ENCODE measurements around the gene ITGB8.

ITGB8 gene

DNA sequence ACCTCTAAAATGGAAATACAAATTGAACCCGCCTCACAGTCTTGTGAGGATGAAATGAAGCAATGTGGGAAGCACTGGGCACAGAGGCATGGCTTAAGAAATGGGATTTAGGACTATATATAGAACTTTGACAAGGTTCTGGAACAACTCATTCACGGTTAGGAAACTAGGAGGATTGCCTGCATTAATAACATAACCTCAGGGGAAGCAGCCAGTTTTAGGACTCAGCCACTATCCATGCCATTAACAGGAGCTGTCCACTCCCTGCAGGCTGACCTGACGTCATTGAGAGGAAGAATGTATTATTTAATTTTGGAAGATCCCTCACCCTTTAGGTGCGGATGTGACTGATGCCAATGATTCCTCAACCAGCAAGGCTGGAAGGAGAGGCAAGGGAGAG lies 34.8 kb downstream of the ITGB8 start:
- Histone ChIP-seq H3K9me3 (ENCODE audit: control insufficient read depth, low read length) (no peaks in the 10 kb centered on the region), H3K4me2 (ENCODE audit: low read length) (no peak overlapping the region), H3K9ac (no peak overlapping the region), H3K27me3 (ENCODE audit: control insufficient read depth, insufficient read depth, low read length) (no peaks in the 10 kb centered on the region), H3K4me3 (ENCODE audit: low read depth, low read length) (no peak overlapping the region), H3K79me2 (no peaks in the 10 kb centered on the region), H2AFZ (no peak overlapping the region), H3K36me3 (ENCODE audit: control insufficient read depth, insufficient read depth, low read length) (no peaks in the 10 kb centered on the region), H3K4me1 (no peaks in the 10 kb centered on the region), H3K27ac (no peak overlapping the region)
- TF ChIP-seq, protein P1, sequence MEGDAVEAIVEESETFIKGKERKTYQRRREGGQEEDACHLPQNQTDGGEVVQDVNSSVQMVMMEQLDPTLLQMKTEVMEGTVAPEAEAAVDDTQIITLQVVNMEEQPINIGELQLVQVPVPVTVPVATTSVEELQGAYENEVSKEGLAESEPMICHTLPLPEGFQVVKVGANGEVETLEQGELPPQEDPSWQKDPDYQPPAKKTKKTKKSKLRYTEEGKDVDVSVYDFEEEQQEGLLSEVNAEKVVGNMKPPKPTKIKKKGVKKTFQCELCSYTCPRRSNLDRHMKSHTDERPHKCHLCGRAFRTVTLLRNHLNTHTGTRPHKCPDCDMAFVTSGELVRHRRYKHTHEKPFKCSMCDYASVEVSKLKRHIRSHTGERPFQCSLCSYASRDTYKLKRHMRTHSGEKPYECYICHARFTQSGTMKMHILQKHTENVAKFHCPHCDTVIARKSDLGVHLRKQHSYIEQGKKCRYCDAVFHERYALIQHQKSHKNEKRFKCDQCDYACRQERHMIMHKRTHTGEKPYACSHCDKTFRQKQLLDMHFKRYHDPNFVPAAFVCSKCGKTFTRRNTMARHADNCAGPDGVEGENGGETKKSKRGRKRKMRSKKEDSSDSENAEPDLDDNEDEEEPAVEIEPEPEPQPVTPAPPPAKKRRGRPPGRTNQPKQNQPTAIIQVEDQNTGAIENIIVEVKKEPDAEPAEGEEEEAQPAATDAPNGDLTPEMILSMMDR (IDR thresholded peaks at IDR 0.05): no peak

DNA sequence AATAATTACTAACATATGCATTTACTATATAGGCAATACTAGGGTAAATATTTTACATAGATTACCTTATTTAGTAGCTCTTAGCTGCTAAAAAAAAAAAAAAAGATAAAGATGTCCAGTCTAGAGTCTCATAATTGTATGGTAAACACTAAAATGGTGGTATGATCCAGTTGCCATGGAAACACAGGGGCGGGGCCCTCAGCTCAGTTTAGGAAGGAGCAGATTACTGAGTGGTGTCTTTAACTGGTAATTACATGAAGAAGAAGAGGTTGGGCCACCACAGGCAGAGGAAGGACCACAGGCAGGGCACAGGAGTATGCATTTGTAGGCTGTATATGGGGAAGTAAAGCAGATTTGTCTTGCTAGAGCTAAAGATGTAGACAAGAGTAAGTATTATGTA lies 43.7 kb downstream of the ITGB8 start:
- Histone ChIP-seq H3K4me3 (ENCODE audit: low read depth, low read length) (no peak overlapping the region), H3K27ac (no peak overlapping the region), H3K4me2 (ENCODE audit: low read length) (no peak overlapping the region), H2AFZ (no peak overlapping the region), H3K27me3 (ENCODE audit: control insufficient read depth, insufficient read depth, low read length) (no peaks in the 10 kb centered on the region), H3K9ac (no peak overlapping the region), H3K4me1 (peaks cover 7% of the 10 kb centered on the region), H3K9me3 (ENCODE audit: control insufficient read depth, low read length) (no peaks in the 10 kb centered on the region), H3K36me3 (ENCODE audit: control insufficient read depth, insufficient read depth, low read length) (no peaks in the 10 kb centered on the region), H3K79me2 (no peaks in the 10 kb centered on the region)
- TF ChIP-seq, protein P1 (IDR thresholded peaks at IDR 0.05): no peak

DNA sequence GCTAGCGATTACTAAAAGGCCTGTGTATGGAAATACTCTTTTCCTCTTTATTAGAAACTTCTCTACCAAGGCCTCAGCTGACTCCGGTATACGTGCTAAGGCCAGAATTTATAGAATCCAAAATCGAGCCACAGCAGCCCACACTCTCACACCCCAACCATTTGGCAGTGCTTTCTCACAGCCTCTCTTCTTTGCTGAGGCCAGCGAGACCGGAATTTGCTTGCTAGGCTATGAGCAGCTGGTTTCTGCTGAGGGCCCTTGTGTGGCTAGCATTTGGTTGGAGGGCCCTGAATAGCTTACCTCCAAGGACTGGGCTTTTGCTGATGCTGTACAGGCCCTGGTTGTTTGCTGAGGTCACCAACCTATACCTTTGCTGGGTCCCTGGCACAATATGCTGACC lies 46.1 kb downstream of the ITGB8 start:
- H3K79me2 ChIP-seq: no peaks in the 10 kb centered on the region
- peak overlapping the region; percentile 54 for H2AFZ ChIP-seq
- peak overlapping the region; percentile 67 for H3K27ac ChIP-seq
- TF ChIP-seq, protein P1 (IDR thresholded peaks at IDR 0.05): no peak
- peaks cover 7% of the 10 kb centered on the region for H3K4me1 ChIP-seq
- no peak overlapping the region for H3K4me2 ChIP-seq (ENCODE audit: low read length)
- H3K9me3 ChIP-seq (ENCODE audit: control insufficient read depth, low read length): no peaks in the 10 kb centered on the region
- H3K36me3 ChIP-seq (ENCODE audit: control insufficient read depth, insufficient read depth, low read length): no peaks in the 10 kb centered on the region
- H3K9ac ChIP-seq: no peak overlapping the region
- H3K27me3 ChIP-seq (ENCODE audit: control insufficient read depth, insufficient read depth, low read length): no peaks in the 10 kb centered on the region
- no peak overlapping the region for H3K4me3 ChIP-seq (ENCODE audit: low read depth, low read length)

DNA sequence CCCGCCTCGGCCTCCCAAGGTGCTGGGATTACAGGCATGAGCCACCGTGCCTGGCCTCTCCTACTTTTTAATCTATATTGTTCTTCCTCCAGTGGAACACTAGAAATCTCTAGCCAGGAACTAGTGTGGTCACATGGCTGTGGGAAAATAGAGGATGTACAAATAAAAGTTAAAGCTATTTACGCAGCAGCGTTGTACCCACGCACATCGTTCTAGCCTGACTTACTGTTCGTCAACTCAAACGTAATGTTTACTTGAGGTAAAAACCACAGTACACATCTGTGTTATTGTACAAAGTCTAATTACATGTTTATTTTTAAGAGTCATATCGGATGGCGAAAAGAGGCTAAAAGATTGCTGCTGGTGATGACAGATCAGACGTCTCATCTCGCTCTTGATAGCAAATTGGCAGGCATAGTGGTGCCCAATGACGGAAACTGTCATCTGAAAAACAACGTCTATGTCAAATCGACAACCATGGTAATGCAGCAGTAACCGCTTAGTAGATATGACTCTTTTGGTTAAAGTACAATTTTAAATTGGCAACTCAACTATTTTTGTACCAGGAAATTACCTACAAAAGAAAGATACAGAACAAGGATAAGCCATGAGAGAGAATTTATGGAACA lies 50.8 kb downstream of the ITGB8 start:
- Histone ChIP-seq H3K9ac (no peak overlapping the region), H3K9me3 (ENCODE audit: control insufficient read depth, low read length) (no peaks in the 10 kb centered on the region), H3K4me3 (ENCODE audit: low read depth, low read length) (no peak overlapping the region), H3K27ac (no peak overlapping the region), H3K27me3 (ENCODE audit: control insufficient read depth, insufficient read depth, low read length) (no peaks in the 10 kb centered on the region), H3K4me2 (ENCODE audit: low read length) (no peak overlapping the region), H2AFZ (no peak overlapping the region), H3K36me3 (ENCODE audit: control insufficient read depth, insufficient read depth, low read length) (no peaks in the 10 kb centered on the region), H3K4me1 (peaks cover 7% of the 10 kb centered on the region), H3K79me2 (no peaks in the 10 kb centered on the region)
- TF ChIP-seq, protein P1 (IDR thresholded peaks at IDR 0.05): no peak

DNA sequence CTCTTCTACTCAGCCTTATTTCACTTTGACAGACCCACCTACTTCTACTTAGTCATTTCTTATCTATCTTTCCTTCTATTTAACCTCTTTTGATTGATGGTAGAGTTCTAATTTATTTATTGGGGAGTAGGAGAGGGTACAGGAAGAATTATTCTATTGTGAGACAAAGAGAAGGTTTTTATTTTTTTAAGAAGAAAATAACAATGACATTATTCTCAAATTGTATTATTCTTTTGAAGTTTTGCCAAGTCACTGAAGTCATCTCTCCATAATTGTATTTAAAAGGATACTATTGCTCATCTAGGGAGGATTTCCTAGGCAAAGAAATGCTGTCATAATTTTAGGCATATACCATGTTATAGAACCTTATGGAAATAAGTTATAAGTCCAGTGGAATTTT lies 52.7 kb downstream of the ITGB8 start:
- TF ChIP-seq, protein P1 (IDR thresholded peaks at IDR 0.05): no peak
- H3K9me3 ChIP-seq (ENCODE audit: control insufficient read depth, low read length): no peaks in the 10 kb centered on the region
- H3K4me2 ChIP-seq (ENCODE audit: low read length): no peak overlapping the region
- H3K36me3 ChIP-seq (ENCODE audit: control insufficient read depth, insufficient read depth, low read length): no peaks in the 10 kb centered on the region
- H2AFZ ChIP-seq: no peak overlapping the region
- no peaks in the 10 kb centered on the region for H3K4me1 ChIP-seq
- H3K9ac ChIP-seq: no peak overlapping the region
- H3K79me2 ChIP-seq: no peaks in the 10 kb centered on the region
- no peak overlapping the region for H3K27ac ChIP-seq
- no peaks in the 10 kb centered on the region for H3K27me3 ChIP-seq (ENCODE audit: control insufficient read depth, insufficient read depth, low read length)
- H3K4me3 ChIP-seq (ENCODE audit: low read depth, low read length): no peak overlapping the region

Measured in parathyroid adenoma (tissue), 2 donors.